Brain pericyte (primary cell): ENCODE data around the gene MEA1.
"Not testable (repeated sequence)": the region's sequence is repeated elsewhere in the genome, so short reads cannot be mapped to it uniquely, and the experiment has no call there.

Experiments
- DNase-seq: peaks from one replicate; pipeline ENCODE4 v3.0.0-alpha.2; 2012; ENCODE audit warnings: low read depth, low spot score

MEA1 gene

DNA sequence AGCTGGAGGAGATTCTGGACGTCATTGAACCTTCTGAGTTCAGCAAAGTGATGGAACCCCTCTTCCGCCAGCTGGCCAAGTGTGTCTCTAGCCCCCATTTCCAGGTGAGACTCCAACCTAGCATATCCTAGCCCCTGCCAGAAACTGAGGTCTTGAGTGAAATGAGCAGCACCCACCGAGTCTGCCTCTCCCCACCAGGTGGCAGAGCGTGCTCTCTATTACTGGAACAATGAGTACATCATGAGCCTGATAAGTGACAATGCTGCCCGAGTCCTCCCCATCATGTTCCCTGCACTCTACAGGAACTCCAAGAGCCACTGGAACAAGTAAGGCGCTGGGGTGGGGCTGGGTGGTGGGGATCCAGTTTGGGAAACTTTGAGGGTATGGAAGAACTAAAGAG is 4.6 kb downstream of the MEA1 start:
- no peak for DNase-seq

DNA sequence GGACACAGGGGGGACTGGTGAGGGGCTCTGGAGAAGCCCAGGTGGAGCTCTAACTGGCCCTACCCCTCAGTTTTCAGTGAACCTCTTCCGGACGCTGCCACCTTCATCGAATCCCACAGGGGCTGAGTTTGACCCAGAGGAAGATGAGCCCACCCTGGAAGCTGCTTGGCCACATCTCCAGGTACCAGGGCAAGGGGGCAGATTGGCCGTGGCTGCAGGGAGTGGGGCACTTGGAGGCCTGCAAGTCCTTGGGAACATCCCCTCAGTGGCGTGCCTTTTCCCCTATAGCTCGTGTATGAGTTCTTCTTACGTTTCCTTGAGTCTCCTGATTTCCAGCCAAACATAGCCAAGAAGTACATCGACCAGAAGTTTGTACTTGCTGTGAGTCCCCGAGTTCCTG is 6.6 kb downstream of the MEA1 start:
- DNase-seq, result no peak

DNA sequence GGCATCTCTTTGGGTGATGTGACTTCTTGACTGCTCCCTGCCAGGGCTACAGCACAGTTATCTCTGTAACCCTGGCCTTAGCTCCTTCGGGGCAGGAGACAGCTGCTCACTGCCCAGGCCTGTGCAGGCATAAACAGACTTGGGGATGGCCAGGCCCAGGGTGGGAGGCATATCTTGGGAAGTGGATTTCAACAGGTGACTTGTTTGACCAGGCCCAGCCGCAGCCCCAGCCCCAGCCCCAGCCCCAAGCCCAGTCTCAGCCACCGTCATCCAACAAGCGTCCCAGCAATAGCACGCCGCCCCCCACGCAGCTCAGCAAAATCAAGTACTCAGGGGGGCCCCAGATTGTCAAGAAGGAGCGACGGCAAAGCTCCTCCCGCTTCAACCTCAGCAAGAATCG is 7.5 kb downstream of the MEA1 start:
- DNase-seq, result no peak

DNA sequence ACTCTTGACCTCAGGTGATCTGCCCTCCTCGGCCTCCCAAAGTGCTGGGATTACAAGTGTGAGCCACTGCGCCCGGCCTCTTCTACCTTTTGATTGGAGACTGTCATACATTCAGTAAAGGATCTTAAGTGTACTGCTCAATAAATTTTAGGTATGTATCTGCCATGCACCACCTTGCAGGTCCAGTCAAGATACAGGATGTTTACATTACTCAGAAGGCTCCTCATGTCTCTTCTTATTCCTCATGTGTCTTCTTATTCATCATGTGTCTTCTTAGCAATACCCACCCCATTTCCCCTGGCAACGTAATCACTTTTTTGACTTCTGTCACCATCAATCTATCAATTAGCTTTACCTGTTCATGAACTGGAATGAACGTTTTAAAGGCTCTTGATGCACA is 7.9 kb downstream of the MEA1 start:
- no peak for DNase-seq

DNA sequence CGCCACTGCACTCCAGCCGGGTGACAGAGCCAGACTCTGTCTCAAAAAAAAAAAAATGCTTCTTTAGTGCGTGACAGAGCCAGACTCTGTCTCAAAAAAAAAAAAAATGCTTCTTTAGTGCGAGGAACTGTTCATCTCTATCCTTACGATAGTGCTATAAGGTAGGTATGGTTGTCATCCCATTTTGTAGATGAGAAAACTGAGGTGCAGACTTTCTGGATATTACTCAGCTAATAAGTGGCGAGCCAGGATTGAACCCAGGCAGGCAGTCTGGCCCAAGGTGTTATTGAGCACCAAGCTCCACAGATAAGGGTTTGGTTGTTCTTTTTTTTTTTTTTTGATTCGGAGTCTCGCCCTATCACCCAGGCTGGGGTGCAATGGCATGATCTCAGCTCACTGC is 11.9 kb downstream of the MEA1 start:
- DNase-seq, result no peak

- not testable (repeated sequence) for DNase-seq
Observed at GRCh38 chr6:42998205-42998604, 15.5 kb downstream of the MEA1 start.

GRCh38 chr6:42996513-42996912 is 17.2 kb downstream of the MEA1 start:
- DNase-seq, result no peak

GRCh38 chr6:42993445-42993844 is 20.3 kb downstream of the MEA1 start:
- no peak for DNase-seq

DNA sequence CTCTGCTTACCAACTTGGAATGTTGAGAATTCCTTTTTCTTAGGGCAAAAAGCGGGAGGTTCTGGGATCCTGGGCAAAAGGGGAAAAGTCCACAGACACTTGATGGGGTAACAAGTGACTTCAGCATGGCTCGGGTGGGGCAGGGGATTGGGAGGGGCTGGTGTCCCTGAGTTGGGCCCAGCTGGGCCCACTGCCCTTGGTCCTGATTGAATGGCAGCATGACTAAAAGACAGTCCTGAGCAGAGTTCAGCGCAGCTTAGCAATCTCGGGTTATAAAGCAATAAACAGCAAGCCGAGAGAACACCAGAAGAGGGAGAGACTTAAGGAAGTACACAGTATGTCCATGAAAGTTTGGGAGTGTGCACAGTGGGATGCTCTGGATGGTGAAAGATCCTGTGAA is 23.8 kb downstream of the MEA1 start:
- no peak for DNase-seq

- DNase-seq, result no peak
Observed at GRCh38 chr6:42988486-42989020, 25.2 kb downstream of the MEA1 start.

- DNase-seq, result no peak
Observed at GRCh38 chr6:42987533-42988451, 26.0 kb downstream of the MEA1 start.

DNA sequence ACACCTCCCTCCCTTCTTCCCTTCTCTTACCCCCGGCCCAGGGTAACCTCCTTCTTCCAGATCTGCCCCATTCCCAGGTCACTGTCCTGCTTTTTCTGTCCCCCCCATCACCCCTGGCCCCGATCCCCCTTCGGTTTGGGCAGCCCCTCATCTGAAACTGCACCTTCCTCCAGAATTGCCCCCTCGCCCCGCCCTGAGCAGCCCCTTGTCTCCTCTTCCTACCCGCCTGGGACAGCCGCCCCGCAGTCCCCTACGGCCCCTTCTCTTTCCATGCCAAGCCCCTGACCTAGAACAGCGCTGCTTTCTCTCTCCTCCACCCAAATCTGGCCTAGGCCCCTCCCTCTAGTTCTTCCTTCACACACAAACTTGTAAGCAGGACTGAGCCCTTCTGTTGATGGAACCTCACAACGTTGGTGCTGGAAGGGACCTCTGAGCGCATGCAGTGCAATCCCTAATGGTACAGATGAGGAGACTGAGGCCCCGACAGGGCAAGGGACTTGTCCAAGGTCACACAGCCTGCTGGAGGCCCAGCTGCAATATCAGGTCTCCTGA is 28.7 kb downstream of the MEA1 start:
- no peak for DNase-seq

- peak; percentile 93 for DNase-seq
Observed at GRCh38 chr6:42984001-42984923, 29.5 kb downstream of the MEA1 start, which contains the start of gene PPP2R5D. PPP2R5D (plus strand) TSS chr6:42984570; CDS start chr6:42984678, 108 bp downstream.

DNA sequence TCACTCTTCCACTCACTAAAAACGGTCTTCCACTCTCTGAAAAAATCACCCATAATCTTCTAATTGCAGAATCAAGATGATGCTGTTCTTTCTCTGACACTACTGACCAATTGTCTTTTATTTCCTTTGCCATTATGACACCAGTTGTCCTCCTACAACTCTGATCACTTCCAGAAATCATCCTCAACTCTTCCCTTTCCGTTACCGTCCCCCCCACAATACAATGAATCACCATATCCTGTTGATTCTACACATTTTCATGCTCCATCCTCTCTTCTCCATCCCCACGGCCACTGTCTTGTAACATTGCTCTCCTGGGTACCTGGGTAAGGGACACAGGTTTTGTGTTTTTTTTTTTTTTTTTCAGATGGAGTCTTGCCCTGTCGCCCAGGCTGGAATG is 31.9 kb downstream of the MEA1 start:
- no peak for DNase-seq

GRCh38 chr6:42979523-42980177 is 34.1 kb downstream of the MEA1 start:
- DNase-seq, result no peak

GRCh38 chr6:42978839-42979522 is 34.8 kb downstream of the MEA1 start, which contains the start of gene PEX6:
PEX6 (minus strand) TSS chr6:42979181; CDS start chr6:42979150, 31 bp downstream.
- DNase-seq, result peak; percentile 58

GRCh38 chr6:42978487-42978838 is 35.3 kb downstream of the MEA1 start:
- DNase-seq, result no peak

- no peak for DNase-seq
Observed at GRCh38 chr6:42974919-42975505, 38.7 kb downstream of the MEA1 start.

DNA sequence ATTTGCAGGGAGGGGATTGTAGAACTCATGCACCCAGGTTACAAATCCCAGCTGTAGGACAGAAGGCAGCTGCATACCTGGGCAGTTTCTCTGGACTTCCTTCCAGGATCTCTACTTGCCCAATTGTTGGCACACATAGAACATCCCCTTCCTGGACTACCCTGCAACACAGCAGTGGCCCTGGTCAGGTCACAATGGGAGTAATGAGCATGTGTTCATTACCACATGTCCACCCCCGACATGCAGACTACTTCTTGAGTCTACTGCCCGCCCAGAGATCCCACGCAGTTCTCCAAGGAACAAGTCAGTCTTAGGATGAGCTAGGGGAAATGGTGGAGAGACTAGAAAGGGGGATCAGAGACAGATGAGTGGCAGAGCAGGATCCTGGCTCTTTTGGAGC is 39.8 kb downstream of the MEA1 start:
- no peak for DNase-seq

DNA sequence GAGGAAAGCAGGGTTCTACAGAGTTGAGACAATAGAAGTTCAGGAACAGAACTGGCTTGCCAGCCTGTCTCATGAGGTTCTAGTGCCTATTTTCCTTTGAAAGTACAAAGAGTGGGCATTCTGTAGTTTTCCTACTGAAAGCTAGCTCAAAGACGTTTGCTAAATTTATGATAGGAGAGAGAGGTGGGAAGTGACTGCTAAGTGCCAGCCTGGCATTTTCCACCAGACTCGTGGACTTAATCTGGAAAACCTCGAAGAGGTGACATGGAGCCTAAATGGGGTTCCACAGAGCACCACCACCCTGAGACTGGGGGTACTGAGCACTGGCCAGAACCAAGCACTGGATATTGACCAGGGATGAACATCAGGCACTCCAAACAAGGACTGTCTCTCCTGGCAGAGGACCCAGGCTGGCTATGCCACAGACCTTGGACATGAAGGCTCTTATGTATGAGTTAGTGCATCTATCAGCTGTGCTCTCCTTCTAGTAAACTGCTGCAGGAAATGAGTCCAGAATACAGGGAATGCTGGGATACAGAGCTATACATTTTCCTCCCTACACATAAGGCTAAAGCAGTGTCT is 41.9 kb downstream of the MEA1 start:
- no peak for DNase-seq
